22Rv1 (cell line): ENCODE measurements around the gene NLGN4Y.

Source experiments
- CTCF ChIP-seq: fragments of 450-650 bp; IDR thresholded peaks from 2 replicates; pipeline ENCODE4 v1.5.1; 2017; ENCODE audit warnings: mild to moderate bottlenecking
- ZFX ChIP-seq: fragments of 450-650 bp; IDR thresholded peaks from 2 replicates; pipeline ENCODE4 v1.6.1; 2017; ENCODE audit warnings: antibody characterized with exemption, borderline replicate concordance

GRCh38 chrY:14485935-14486334, 38.4 kb upstream of the NLGN4Y start:
- TF ChIP-seq CTCF (no peak), ZFX (no peak)
